HG02588 (cell line): ENCODE data around the gene PCBP3.
"Not testable (repeated sequence)": the region's sequence is repeated elsewhere in the genome, so short reads cannot be mapped to it uniquely, and the experiment has no call there.

Experiments used
- ATAC-seq: cut with Tn5 transposase; IDR thresholded peaks from one replicate; pipeline ENCODE4 v1.9.1; 2021; ENCODE audit warnings: mild to moderate bottlenecking, moderate library complexity; ENCODE audit not compliant: unreplicated experiment

The PCBP3 gene

GRCh38 chr21:45643021-45643980 is at the start of gene PCBP3:
Gene PCBP3 (plus strand): TSS chr21:45643725. CDS start chr21:45850086, 206,361 bp downstream.
- ATAC-seq, result peak; percentile 73

- no peak for ATAC-seq
Observed at GRCh38 chr21:45594721-45595489, 48.6 kb upstream of the PCBP3 start.

- no peak for ATAC-seq
Observed at GRCh38 chr21:45595574-45596295, 47.8 kb upstream of the PCBP3 start.

GRCh38 chr21:45596704-45597318 is 46.7 kb upstream of the PCBP3 start:
- ATAC-seq, result no peak

- no peak for ATAC-seq
Observed at GRCh38 chr21:45598109-45598508, 45.4 kb upstream of the PCBP3 start.

- no peak for ATAC-seq
Observed at GRCh38 chr21:45598666-45599065, 44.9 kb upstream of the PCBP3 start.

- no peak for ATAC-seq
Observed at GRCh38 chr21:45599146-45599581, 44.4 kb upstream of the PCBP3 start.

- no peak for ATAC-seq
Observed at GRCh38 chr21:45600248-45600647, 43.3 kb upstream of the PCBP3 start.

- no peak for ATAC-seq
Observed at GRCh38 chr21:45601551-45601950, 42.0 kb upstream of the PCBP3 start.

- no peak for ATAC-seq
Observed at GRCh38 chr21:45602106-45602505, 41.4 kb upstream of the PCBP3 start.

- no peak for ATAC-seq
Observed at GRCh38 chr21:45603481-45603880, 40.0 kb upstream of the PCBP3 start.

GRCh38 chr21:45604681-45605080 is 38.8 kb upstream of the PCBP3 start:
- not testable (repeated sequence) for ATAC-seq

GRCh38 chr21:45607021-45607908 is 36.3 kb upstream of the PCBP3 start:
- no peak for ATAC-seq

- ATAC-seq, result no peak
Observed at GRCh38 chr21:45607909-45608295, 35.6 kb upstream of the PCBP3 start.

- ATAC-seq, result not testable (repeated sequence)
Observed at GRCh38 chr21:45608747-45609470, 34.6 kb upstream of the PCBP3 start.

- not testable (repeated sequence) for ATAC-seq
Observed at GRCh38 chr21:45609616-45610015, 33.9 kb upstream of the PCBP3 start.

GRCh38 chr21:45611296-45611695 is 32.2 kb upstream of the PCBP3 start:
- ATAC-seq, result no peak

GRCh38 chr21:45611939-45612664 is 31.4 kb upstream of the PCBP3 start:
- no peak for ATAC-seq
